BE2C (cell line): Measurements from ENCODE around the gene OSGEP.

Source experiments
- DNase-seq: peaks from one replicate; pipeline ENCODE4 v3.0.0-alpha.2; 2020
- H3K27me3 ChIP-seq: fragments of 250-450 bp; sonication (Bioruptor Pico); 2 replicates; pipeline ENCODE4 v1.5.1; 2020; ENCODE audit warnings: mild to moderate bottlenecking
- H3K36me3 ChIP-seq: fragments of 250-450 bp; sonication (Bioruptor Pico); 2 replicates; pipeline ENCODE4 v1.5.1; 2020; ENCODE audit warnings: mild to moderate bottlenecking
- H3K4me1 ChIP-seq: fragments of 250-450 bp; sonication (Bioruptor Pico); 2 replicates; pipeline ENCODE4 v1.5.1; 2020
- H3K4me3 ChIP-seq: 2 replicates; pipeline ENCODE4 v1.5.1; 2011; ENCODE audit warnings: low read depth, low read length
- H3K9me3 ChIP-seq: fragments of 250-450 bp; sonication (Bioruptor Pico); 2 replicates; pipeline ENCODE4 v1.5.1; 2020
- TF ChIP-seq, protein P1 (sequence below): IDR thresholded peaks from 2 replicates; pipeline ENCODE4 v1.5.1; 2012; ENCODE audit warnings: mild to moderate bottlenecking, low read depth, low read length

Gene OSGEP

DNA sequence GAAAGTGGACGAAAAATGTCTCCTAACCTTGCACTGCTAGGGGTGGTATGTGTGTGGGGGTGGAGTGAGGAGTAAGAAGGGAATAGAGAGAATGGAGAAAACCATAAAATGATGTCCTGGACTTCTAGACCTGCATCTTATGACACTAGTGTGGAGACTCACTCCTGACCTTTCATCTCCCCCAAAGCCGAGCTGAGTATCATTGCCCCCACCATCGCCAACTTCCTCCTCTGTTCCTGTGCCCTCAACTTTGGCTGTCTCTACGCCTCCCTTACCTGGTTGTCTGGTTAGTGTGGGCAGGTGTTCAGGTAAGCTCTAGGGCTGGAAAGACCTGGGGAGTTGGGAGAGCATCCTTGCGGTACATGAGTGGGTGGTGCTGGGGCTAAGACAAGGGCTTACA lies 14.1 kb downstream of the OSGEP start:
- Histone ChIP-seq H3K27me3 (peaks cover 11% of the 10 kb centered on the region; the same call in 1 of the 2 replicates), H3K9me3 (no peaks in the 10 kb centered on the region), H3K4me1 (no peaks in the 10 kb centered on the region), H3K36me3 (no peaks in the 10 kb centered on the region), H3K4me3 (no peak overlapping the region)
- TF ChIP-seq, protein P1, sequence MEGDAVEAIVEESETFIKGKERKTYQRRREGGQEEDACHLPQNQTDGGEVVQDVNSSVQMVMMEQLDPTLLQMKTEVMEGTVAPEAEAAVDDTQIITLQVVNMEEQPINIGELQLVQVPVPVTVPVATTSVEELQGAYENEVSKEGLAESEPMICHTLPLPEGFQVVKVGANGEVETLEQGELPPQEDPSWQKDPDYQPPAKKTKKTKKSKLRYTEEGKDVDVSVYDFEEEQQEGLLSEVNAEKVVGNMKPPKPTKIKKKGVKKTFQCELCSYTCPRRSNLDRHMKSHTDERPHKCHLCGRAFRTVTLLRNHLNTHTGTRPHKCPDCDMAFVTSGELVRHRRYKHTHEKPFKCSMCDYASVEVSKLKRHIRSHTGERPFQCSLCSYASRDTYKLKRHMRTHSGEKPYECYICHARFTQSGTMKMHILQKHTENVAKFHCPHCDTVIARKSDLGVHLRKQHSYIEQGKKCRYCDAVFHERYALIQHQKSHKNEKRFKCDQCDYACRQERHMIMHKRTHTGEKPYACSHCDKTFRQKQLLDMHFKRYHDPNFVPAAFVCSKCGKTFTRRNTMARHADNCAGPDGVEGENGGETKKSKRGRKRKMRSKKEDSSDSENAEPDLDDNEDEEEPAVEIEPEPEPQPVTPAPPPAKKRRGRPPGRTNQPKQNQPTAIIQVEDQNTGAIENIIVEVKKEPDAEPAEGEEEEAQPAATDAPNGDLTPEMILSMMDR = no peak
- no peak for DNase-seq

DNA sequence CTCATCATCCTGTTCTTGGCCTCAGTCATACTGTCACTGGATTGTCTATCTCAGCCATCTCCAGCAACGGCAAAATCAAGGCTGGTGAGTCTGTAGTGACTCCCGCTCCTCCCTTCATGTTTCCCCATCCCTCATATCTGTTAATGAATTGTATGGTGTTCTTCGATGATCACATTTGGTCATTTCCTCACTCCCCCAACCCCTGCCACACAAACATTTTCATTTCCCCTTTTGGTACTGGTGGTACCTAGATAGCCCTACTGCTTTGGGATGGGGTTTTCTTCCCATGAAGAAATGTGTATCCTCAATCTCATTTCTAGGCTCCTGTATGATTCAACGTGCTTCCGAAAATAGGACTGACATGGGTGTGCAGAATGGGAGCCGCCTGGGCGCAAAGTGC lies 15.9 kb downstream of the OSGEP start:
- TF ChIP-seq, protein P1 = no peak
- Histone ChIP-seq H3K4me3 (no peak overlapping the region), H3K9me3 (no peaks in the 10 kb centered on the region), H3K36me3 (no peaks in the 10 kb centered on the region), H3K4me1 (no peaks in the 10 kb centered on the region), H3K27me3 (peaks cover 11% of the 10 kb centered on the region; the same call in 1 of the 2 replicates)
- no peak for DNase-seq

DNA sequence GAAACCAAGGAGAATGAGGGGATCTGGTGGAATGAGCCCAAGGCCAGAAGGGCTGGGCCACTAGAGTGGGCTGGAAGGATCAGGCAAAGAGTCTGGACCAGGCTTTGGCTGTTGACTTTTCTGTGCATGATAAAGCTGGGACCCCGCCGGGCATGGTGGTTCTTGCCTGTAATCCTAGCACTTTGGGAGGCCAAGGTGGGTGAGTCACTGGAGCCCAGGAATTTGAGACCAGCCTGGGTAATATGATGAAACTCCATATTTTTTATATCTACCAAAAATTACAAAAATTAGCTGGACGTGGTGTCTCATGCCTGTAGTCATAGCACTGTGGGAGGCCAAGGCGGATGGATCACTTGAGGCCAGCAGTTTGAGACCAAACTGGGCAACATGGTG lies 18.3 kb downstream of the OSGEP start:
- Histone ChIP-seq H3K4me3 (no peak overlapping the region), H3K4me1 (no peaks in the 10 kb centered on the region), H3K9me3 (no peaks in the 10 kb centered on the region), H3K27me3 (peaks cover 11% of the 10 kb centered on the region; the same call in 1 of the 2 replicates), H3K36me3 (no peaks in the 10 kb centered on the region)
- no peak for DNase-seq
- TF ChIP-seq, protein P1 = no peak

DNA sequence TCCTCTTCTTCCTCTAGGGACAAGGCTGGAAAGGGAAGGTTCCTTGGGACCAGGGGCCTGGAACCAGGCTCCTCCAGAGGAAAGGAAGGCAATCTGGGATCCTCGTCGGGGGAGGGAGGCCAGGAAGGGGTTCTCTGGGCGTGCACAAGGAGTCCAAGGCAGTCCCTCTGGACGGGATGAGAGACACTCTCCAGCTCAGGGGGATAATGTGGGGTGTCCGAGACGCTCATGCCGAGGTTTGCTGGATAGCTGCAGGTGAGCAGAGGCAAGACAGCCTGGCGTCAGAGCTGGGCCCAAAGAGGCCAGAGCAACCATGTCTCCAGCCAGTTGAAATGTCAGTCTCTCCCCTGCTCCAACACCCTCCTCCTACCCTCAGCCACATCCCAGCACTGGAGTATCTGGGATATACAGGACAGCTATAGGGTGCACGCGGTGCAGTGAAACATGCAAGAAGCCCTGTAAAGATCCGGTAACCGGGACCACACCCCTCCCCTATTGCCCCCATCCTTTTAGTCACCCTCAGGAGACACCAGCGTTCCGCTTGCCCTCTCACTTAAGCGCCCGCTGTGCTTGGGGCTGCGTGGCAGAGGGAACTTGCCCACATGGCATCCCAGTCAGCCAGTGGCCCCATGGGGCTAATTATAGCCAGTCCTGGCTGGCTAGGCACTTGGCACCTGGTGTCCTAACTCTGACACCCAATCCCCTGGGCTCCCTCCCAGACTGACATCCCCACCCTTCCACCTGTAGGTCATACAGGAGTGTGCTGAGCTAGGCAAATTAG lies 18.8 kb downstream of the OSGEP start, which contains the start of gene KLHL33:
Gene KLHL33 (minus strand): TSS at position 585 of the 781 bp plus-strand sequence. CDS start 355 bp downstream, at position 230.
- Histone ChIP-seq H3K4me1 (no peaks in the 10 kb centered on the region), H3K36me3 (no peaks in the 10 kb centered on the region), H3K27me3 (peaks cover 11% of the 10 kb centered on the region; the same call in 1 of the 2 replicates), H3K4me3 (no peak within 1 kb of the TSS), H3K9me3 (no peaks in the 10 kb centered on the region)
- TF ChIP-seq, protein P1 = no peak
- no peak for DNase-seq

DNA sequence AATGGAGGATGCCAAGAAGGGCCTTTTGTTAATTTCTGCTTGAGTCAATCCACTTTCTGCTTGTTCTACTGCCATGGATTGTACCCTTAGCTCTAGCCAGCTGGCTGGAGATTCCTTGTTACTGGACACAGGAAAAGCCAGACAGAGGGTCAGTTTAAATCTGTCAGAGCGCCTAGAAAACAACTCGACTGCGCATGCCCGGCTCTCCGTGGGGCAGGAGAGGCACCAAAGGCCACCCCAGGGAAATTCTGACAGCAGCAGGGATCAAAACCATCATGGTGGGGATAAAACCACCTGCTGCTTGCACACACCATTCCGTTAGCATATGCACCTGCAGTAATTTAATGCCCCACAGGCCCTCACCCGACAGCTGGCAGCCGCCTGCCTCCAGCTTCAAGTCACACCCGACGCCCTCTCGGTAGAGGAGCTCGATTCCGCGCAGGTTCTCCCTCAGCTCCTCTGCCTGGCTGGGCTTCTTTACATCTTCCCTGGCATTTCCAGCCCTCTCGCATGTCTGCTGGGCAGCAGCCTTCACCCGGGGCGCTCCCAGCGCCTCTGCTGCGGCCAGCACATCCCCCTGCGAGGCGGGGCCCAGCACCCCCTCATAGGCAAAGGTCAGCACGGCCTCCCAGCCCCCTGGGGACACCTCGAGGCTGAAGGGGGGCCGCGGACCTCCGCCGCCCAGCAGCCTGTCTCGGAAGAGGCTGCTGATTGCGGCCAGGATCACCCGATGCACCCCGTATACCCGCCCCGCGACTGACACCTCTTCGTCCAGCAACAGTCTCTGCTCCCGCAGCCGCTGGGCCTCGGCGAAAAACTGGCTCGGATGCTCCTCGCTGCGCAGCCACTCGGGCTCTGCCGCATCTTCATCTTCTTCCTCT lies 19.7 kb downstream of the OSGEP start:
- TF ChIP-seq, protein P1 = no peak
- Histone ChIP-seq H3K4me3 (no peak overlapping the region), H3K4me1 (no peaks in the 10 kb centered on the region), H3K27me3 (peaks cover 11% of the 10 kb centered on the region; the same call in 1 of the 2 replicates), H3K36me3 (no peaks in the 10 kb centered on the region), H3K9me3 (no peaks in the 10 kb centered on the region)
- DNase-seq = no peak
